Adrenal gland (tissue), 12 donors: ENCODE results near the gene RICTOR. TPM values are rescaled to one million over a fixed set of nuclear protein-coding genes. Genes with fewer than 3 reads are reported as not detected.

Experiments
- DNase-seq, 7 donors: peaks; one replicate each; pipeline ENCODE4 v3.0.0-alpha.2; 2019 to 2020
- H3K27ac ChIP-seq, 5 donors: fragments of 200-600 bp; sonication (generic) in 4 of 5; 1 replicate in 3 of 5; 2 replicates in 2 of 5; pipeline versions ENCODE4 v1.5.1 to v1.8.0; 2016 to 2020; ENCODE audit warnings: mild to moderate bottlenecking in 1 of 5
- H3K27me3 ChIP-seq: fragments of 200-600 bp; 2 replicates; pipeline ENCODE4 v1.8.0; 2021
- H3K36me3 ChIP-seq, 2 donors: fragments of 200-600 bp; replicated peaks in 1 of 2; 1 replicate in 1 of 2; 2 replicates in 1 of 2; pipeline versions ENCODE4 v1.5.1 to v1.8.0; 2018 to 2022
- H3K4me1 ChIP-seq, 2 donors: fragments of 200-600 bp; replicated peaks in 1 of 2; 1 replicate in 1 of 2; 2 replicates in 1 of 2; pipeline versions ENCODE4 v1.5.1 to v1.8.0; 2018 to 2021
- H3K4me3 ChIP-seq, 4 donors: fragments of 200-600 bp; sonication (generic) in 3 of 4; one replicate each; pipeline ENCODE4 v1.5.1; 2016 to 2018
- H3K9me3 ChIP-seq, 3 donors: fragments of 200-600 bp; sonication (generic) in 1 of 3; replicated peaks in 1 of 3; 1 replicate in 2 of 3; 2 replicates in 1 of 3; pipeline versions ENCODE4 v1.5.1 to v1.8.0; 2016 to 2021
- POLR2A ChIP-seq, 2 donors: fragments of 450-650 bp; IDR thresholded peaks; one replicate each; pipeline ENCODE4 v1.6.1; 2017; ENCODE audit warnings: antibody characterized with exemption in 2 of 2, mild to moderate bottlenecking in 2 of 2, moderate library complexity in 1 of 2
- WGBS, 4 donors: extraction: QIAGEN DNeasy Blood & Tissue Kit in 2 of 4; methylation state at CpG; one replicate each; pipeline versions ENCODE4 v1.1.5 to v1.1.7; 2013 to 2017; 5-methylcytosine and 5-hydroxymethylcytosine counted together
- intact Hi-C, 2 donors: fragments of 100-400 bp; cut with DNase I; formaldehyde crosslinking; loops; one replicate each; pipeline versions ENCODE4 v1.14.1 to v1.15.0; 2022 to 2023
- polyA plus RNA-seq, 3 donors: library from polyadenylated mRNA; stranded (reverse); fragments of 200-250 nt in 2 of 3; fragments of 350-450 nt in 1 of 3; fragmentation: Illumina TruSeq in 1 of 3; extraction: RNeasy Lipid Tissue Mini Kit (QIAGEN cat#74804) in 1 of 3; gene quantifications; one replicate each; pipeline ENCODE4 v1.2.3, GENCODE V29; 2013 to 2014
- total RNA-seq, 9 donors: library from RNA; depleted of rRNA in 4 of 9; stranded (reverse); fragments of >200 nt in 4 of 9; fragments of 120-200 nt in 1 of 9; fragmentation: NEBNext Ultra II Directional in 1 of 9; extraction: Animal tissue kit (Norgen Biotek cat#: 25700) in 1 of 9; gene quantifications; one replicate each; pipeline versions ENCODE4 v1.1.0 to v1.2.4, GENCODE V29; 2013 to 2023
- TF ChIP-seq, protein P1 (sequence below), 6 experiments: fragments of 450-650 bp in 4 of 6; fragments of 200-600 bp in 2 of 6; sonication (generic) in 1 of 6; IDR thresholded peaks; 1 replicate in 5 of 6; 2 replicates in 1 of 6; pipeline versions ENCODE4 v1.5.1 to v1.8.0; 2016 to 2021; ENCODE audit warnings: antibody characterized with exemption in 6 of 6, mild to moderate bottlenecking in 2 of 6, moderate library complexity in 1 of 6
- donor health status: healthy with polysubstance abuse.
- donor health status: Bipolar disorder and iron deficiency.
- donor health status: DM: yes; HTN: yes; CAD: no.
- donor health status: DM: no; HTN: no; CAD: no.
- donor health status: DM: no; HTN: no; CAD: no.
- donor health status: DM: yes; HTN: yes; CAD: no.

Gene RICTOR
- total and polyA plus RNA-seq, 12 donors, result 4.7 to 44.7 (median 21.7) TPM

DNA sequence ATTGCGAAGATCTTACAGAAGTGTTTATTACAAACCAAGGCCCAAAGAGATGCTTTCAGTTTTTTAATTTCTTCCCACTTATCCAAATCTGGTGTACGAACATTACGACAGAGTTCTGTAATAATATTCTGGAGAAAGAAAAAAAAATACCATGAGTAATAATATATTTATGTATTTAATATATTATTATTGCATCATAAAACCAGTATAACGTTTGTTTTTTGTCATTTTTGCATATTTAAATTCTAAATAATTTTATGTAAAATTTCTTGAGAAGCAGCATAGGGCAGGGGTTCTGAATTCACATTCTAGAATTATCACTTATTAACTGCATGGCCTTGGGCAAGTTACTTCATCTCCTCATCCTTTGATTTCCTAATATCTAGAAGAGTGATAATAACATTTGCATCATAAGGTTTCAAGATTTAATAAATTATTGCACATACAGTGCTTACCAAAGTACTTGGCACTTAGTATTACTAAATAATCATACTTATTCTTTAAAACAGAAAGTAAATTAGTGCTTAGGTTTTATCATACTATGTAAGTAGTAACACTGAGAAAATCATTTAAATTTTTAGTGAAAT is 120.7 kb downstream of the RICTOR start:
- peaks cover 0 to 49% of the 10 kb centered on the region in 2 donors for H3K36me3 ChIP-seq
- 88 to 94% (median 92%) methylated on average over 4 of the region's 4 CpGs for WGBS, 4 donors

GRCh38 chr5:38948501-38948900 is 125.7 kb downstream of the RICTOR start:
- no peaks in the 10 kb centered on the region for H3K27me3 ChIP-seq
- H3K4me3 ChIP-seq, result no peak overlapping the region
- peaks cover 0 to 66% of the 10 kb centered on the region in 2 donors for H3K36me3 ChIP-seq
- no peaks in the 10 kb centered on the region for H3K4me1 ChIP-seq
- DNase-seq, result no peak
- no peak overlapping the region for H3K27ac ChIP-seq
- intact Hi-C loops, result no loop called here
- no peak for TF ChIP-seq POLR2A (IDR thresholded peaks at IDR 0.05)
- TF ChIP-seq, protein P1, sequence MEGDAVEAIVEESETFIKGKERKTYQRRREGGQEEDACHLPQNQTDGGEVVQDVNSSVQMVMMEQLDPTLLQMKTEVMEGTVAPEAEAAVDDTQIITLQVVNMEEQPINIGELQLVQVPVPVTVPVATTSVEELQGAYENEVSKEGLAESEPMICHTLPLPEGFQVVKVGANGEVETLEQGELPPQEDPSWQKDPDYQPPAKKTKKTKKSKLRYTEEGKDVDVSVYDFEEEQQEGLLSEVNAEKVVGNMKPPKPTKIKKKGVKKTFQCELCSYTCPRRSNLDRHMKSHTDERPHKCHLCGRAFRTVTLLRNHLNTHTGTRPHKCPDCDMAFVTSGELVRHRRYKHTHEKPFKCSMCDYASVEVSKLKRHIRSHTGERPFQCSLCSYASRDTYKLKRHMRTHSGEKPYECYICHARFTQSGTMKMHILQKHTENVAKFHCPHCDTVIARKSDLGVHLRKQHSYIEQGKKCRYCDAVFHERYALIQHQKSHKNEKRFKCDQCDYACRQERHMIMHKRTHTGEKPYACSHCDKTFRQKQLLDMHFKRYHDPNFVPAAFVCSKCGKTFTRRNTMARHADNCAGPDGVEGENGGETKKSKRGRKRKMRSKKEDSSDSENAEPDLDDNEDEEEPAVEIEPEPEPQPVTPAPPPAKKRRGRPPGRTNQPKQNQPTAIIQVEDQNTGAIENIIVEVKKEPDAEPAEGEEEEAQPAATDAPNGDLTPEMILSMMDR (IDR thresholded peaks at IDR 0.05), result no peak
- H3K9me3 ChIP-seq, result no peaks in the 10 kb centered on the region

More for the DNA sequence above, 120.7 kb downstream of the RICTOR start:
- no peak for TF ChIP-seq POLR2A (IDR thresholded peaks at IDR 0.05)
- H3K27me3 ChIP-seq, result no peaks in the 10 kb centered on the region
- intact Hi-C loops, result no loop called here
- H3K27ac ChIP-seq, result no peak overlapping the region
- H3K4me1 ChIP-seq, result no peaks in the 10 kb centered on the region
- no peak overlapping the region for H3K4me3 ChIP-seq
- no peaks in the 10 kb centered on the region for H3K9me3 ChIP-seq
- no peak for DNase-seq

- Histone ChIP-seq H3K36me3 (peaks cover 0 to 63% of the 10 kb centered on the region in 2 donors), H3K4me1 (no peaks in the 10 kb centered on the region), H3K9me3 (no peaks in the 10 kb centered on the region), H3K4me3 (no peak overlapping the region), H3K27ac (no peak overlapping the region), H3K27me3 (no peaks in the 10 kb centered on the region)
- intact Hi-C loops, result no loop called here
- no peak for DNase-seq
- WGBS, 4 donors, result 91 to 92% (median 92%) methylated on average over 4 of the region's 4 CpGs
- TF ChIP-seq, protein P1 (IDR thresholded peaks at IDR 0.05), result no peak
- no peak for TF ChIP-seq POLR2A (IDR thresholded peaks at IDR 0.05)
Measured at GRCh38 chr5:38944282-38944681, 129.9 kb downstream of the RICTOR start.

- WGBS, 4 donors, result 93 to 100% (median 96%) methylated on average over 2 of the region's 2 CpGs
- Histone ChIP-seq H3K36me3 (peaks cover 0 to 50% of the 10 kb centered on the region in 2 donors), H3K9me3 (no peaks in the 10 kb centered on the region), H3K4me3 (no peak overlapping the region), H3K4me1 (no peaks in the 10 kb centered on the region), H3K27me3 (no peaks in the 10 kb centered on the region), H3K27ac (no peak overlapping the region)
- TF ChIP-seq POLR2A (IDR thresholded peaks at IDR 0.05), result no peak
- TF ChIP-seq, protein P1 (IDR thresholded peaks at IDR 0.05), result no peak
- intact Hi-C loops, result no loop called here
- no peak for DNase-seq
Measured at GRCh38 chr5:38941912-38942311, 132.3 kb downstream of the RICTOR start.

GRCh38 chr5:38940230-38940858 is 133.9 kb downstream of the RICTOR start:
- no peak for DNase-seq
- Histone ChIP-seq H3K4me1 (no peaks in the 10 kb centered on the region), H3K4me3 (no peak overlapping the region), H3K9me3 (no peaks in the 10 kb centered on the region), H3K27me3 (no peaks in the 10 kb centered on the region), H3K27ac (no peak overlapping the region), H3K36me3 (peaks cover 0 to 45% of the 10 kb centered on the region in 2 donors)
- TF ChIP-seq, protein P1 (IDR thresholded peaks at IDR 0.05), result no peak
- no peak for TF ChIP-seq POLR2A (IDR thresholded peaks at IDR 0.05)
- 73 to 83% (median 78%) methylated on average over 2 of the region's 2 CpGs for WGBS, 4 donors
- intact Hi-C loops, result no loop called here
